Measurements from ENCODE around the gene ITGA6.

GRCh38 chr2:172455121-172455515, 27.7 kb downstream of the ITGA6 start:
- TF ChIP-seq CTCF (IDR thresholded peaks at IDR 0.05; ENCODE audit: insufficient read depth, low read depth, low read length) (no peak), EZH2 (IDR thresholded peaks at IDR 0.05; ENCODE audit: insufficient read depth, low read length) (no peak)

Data from astrocyte (in vitro differentiated cells and primary cell).